GM18907 (cell line): ENCODE results near the gene CENPQ.
"Not testable (repeated sequence)": the region's sequence is repeated elsewhere in the genome, so short reads cannot be mapped to it uniquely, and the experiment has no call there.

Experiments used
- ATAC-seq: cut with Tn5 transposase; IDR thresholded peaks from one replicate; pipeline ENCODE4 v1.9.1; 2021; ENCODE audit warnings: mild to moderate bottlenecking, moderate library complexity; ENCODE audit not compliant: unreplicated experiment

Gene CENPQ, protein sequence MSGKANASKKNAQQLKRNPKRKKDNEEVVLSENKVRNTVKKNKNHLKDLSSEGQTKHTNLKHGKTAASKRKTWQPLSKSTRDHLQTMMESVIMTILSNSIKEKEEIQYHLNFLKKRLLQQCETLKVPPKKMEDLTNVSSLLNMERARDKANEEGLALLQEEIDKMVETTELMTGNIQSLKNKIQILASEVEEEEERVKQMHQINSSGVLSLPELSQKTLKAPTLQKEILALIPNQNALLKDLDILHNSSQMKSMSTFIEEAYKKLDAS

DNA sequence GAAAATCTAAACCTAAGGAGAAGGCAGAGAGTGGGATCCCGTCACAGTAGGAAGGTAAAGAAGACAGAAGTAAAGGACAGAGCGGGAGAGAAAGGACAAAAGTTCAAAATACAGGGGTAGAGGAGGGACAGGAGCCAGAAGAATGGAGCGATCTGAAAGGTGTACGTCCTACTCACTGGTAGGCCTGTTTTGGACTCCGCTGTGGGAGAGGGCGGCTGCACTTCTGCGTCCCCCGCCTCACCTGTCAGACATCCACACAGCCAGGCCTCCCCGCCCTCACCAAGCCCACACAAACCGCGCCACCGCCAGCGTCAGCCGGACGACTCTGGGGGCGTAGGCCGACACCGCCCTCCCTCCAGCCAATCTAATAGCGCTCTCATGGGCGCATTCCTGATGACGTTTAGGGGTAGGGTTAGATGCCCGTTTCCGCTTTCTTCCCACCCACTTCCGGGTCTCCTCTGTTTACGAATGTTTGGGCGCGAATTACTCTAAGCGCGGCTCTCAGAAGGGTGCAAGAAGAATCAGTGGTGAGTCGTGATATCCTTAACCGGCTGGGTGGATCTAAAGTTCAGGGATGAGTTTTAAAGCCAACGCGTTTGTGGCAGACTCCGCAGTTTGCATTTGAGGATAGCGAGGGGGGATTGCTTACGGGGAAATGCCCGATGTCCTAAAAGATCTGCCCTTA, at the start of gene CENPQ, which contains the start of gene MMUT:
Gene CENPQ (plus strand): TSS at position 444 of the 685 bp plus-strand sequence. CDS start 6,807 bp downstream, outside the sequence.
Gene MMUT (minus strand): TSS at position 327 of the 685 bp plus-strand sequence. CDS start 3,787 bp downstream, outside the sequence.
- peak; percentile 99 for ATAC-seq

DNA sequence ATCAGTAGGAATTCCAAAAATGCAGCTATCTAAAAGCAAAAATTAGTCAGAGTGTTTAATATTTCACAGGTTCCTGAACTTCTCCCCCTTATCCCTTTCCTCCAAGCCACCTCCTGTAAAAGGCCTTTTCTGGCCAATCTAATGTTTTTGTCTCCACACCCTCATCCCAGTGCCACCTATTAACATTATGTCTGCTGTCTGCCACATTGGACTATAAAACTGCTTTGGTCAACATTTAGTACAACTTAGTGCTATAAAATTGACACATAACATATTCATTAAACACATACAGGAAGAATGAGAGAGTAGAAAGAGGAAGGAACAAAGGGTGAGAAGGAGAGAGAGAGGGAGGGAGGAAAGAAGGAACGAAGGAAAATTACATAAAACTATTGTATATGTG, 47.8 kb upstream of the CENPQ start:
- ATAC-seq = no peak

DNA sequence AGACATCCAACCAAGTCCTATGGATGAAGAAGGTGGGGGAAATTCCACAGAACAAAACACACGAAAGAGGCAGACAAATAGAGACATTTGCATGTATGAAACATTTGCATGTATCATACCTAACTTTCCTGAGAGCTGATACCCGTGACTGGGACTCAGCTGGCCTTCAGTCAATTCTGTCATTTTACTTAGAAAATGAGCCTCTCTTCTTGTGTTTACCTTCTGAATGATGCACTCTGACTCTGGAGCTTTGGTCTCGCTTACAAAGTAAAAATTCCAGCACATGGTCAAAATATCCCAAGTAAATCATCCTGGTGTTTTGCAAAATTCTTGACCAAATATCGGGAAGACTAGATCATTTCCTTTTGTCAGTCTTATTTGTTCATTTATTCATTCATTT, 47.0 kb upstream of the CENPQ start:
- ATAC-seq = no peak

DNA sequence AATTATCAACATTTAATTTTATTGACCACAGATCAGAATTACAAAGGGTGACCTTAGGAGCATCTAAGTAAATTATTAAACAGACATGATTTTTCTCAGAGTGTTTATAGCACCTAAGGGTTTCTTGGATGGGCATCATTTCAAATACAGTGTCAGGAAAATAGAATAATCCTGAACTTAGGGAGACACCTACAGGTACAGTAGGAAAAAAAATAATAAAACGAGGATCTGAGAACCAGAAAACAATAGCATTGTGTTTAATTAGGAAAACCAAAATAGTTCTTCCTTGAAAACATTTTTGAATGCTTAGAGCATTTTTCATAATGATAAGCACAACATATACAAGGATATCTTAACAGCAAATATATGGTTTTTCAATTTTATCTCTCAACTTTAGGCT, 39.4 kb upstream of the CENPQ start:
- no peak for ATAC-seq

DNA sequence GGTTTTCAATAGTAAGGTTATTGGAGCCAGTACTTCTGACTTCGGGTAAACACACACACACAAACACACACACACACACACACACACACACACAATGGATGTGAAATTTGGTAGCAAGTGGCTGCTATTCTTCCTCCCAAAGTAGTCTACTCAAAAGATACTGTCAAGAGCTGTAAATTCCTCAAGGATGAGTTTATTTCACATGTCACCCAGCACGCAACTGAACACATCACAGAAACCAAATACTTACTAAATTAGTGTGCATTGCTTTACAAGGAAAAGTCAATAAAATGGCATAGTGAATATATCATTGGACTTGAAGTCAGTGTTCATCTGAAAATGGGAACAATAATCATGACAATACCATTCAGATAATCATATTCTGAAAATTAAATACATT, 33.0 kb upstream of the CENPQ start:
- ATAC-seq = no peak

DNA sequence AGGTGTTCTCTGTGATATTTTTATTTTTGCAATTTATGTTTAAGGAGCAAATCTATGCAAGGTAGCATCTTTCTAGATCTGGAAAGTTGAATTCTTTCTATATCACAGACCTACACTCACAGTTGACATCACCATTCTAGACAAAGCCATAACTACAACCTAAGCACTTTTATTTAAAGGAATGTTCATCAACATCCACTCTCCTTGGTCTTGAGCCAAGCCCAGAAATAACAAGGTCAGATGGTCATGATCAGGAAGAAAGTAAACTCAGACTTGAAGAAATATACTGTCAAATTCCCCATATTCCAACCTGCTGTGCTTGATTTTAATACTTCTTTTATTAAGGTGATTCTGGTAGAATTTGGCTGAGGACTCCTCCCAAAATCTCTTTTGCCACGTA, 32.3 kb upstream of the CENPQ start:
- ATAC-seq = no peak

DNA sequence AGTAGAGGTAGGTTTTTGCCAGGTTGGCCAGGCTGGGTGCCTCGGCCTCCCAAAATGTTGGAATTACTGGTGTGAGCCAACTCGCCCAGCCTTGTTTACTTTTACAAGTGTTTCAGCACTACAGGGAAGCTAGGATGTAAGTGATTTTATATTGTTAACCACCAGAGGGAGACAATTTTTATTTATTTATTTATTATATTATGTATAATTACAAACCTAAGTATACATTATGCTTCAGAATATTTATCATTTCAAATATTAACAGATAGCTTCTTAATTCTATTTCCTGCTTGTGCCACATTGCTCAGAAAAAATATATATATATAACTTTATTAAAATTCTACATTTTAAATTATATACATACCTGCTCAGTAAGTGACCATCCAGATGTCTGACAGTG, 9.9 kb upstream of the CENPQ start:
- ATAC-seq = no peak

DNA sequence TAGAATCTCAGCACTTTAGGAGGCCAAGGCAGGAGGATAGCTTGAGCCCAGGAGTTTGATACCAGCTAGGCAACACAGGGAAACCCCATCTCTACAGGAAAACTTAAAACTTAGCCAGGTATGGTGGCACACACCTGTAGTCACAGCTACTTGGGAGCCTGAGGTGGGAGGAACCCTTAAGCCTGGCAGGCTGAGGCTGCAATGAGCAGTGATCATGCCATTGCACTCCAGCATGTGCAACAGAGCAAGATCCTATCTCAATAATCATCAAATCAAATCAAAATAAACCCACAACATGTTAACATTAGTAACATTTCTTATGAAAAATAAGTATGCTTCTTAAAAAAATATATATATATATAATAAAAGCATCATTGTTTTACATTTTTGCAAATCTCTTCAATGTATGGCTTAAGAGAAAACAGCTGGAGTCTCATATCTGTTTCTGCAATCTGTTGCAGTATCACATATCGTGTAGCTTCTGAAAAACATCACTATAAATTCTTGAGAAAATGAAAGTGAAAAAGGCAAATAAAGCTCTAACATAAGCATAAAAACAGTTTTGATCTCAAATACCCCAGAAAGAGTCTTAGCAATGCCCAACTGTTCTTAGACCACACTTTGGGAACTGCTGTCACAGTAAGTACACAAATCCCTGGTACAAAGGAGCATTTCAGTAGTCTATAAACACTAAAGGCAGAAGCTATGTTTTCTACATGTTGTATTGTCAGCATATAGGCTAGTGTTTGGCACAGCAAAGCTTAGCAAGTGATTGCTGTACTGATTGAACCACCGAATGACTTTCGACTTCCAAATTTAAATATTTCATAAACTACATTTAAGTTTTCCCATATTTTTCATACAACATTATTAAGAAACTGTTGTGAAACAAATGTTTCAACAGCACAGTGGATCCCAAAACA, 8.1 kb upstream of the CENPQ start:
- peak; percentile 56 for ATAC-seq

DNA sequence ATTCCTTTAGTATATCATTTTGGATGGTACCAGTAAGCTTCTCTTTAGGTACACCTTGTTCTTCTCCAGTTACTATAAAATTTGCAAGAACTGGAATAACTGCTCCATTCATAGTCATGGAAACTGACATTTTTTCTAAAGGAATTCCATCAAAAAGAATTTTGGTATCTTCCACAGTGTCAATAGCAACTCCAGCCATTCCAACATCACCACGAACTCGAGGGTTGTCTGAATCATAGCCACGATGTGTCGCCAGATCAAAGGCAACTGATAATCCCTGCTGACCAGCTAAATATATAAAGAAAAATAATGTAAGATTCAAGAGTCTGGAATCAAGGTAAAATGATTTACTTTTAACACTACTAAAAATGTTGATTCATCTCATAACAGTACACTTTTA, 5.4 kb upstream of the CENPQ start:
- ATAC-seq = no peak

DNA sequence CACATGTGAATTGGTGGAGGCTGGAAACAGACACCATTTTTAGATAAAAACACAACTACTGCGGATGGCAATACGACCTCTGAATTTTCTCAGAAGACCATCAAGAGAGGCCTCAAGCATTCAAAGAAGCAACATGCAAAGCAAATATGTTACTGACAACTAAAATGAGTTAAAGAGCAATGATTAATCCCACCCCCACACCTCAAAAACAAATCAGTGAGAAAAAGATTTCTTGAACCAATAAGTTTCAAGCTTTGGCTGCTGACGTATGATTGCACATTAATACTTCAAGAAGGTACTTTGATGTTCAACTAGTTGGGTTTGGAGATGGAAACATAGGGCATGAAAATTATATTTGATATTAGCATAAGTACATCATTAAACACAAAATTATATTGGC, 1.1 kb upstream of the CENPQ start:
- ATAC-seq = no peak

DNA sequence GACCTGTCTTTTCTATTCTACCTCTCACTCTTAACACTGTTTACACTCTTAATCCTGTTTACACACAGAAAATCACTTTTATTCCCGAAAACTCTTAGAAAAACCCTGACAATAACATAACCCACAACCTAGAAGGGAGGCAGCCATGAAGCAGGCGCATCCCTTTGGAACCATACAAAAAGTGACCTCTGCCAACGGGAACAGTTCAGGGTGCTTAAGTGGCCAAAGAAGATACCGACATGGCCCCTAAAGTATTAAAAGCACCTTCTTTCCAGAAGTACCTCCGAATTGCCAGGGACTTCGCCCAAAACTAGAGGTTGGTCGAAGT, 607 bp upstream of the CENPQ start:
- peak; percentile 12 for ATAC-seq

DNA sequence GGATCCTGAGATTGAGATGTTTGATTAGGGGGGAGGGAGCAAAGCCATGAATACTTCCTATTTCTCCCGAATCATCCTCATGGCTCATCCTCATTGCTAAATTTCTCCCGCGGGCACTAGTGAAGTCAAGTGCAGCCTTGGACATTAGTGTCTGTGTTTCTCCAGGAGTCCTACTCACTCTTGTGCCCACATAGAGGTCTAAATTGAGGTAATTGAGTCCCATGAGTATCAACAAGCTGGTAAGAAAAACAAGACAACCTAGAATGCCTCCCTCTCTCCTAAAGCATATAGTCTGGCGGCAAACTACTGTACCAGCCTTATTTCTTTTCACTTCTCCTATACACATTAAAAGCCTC, 420 bp downstream of the CENPQ start:
- peak; percentile 6 for ATAC-seq

DNA sequence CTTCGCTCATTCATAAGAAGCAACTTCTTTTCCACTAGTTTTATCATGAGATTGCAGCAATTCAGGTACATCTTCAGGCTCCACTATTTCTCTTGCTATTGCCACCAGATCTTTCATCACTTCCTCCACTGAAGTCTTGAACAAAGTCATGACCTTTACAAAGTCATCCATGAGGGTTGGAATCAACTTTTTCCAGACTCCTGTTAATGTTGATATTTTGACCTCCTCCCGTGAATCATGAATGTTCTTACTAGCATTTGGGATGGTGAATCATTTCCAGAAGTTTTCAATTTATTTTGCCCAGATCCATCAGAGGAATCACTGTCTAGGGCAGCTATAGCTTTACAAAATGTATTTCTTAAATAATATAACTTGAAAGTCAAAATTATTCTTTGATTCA, 1.5 kb downstream of the CENPQ start:
- no peak for ATAC-seq

DNA sequence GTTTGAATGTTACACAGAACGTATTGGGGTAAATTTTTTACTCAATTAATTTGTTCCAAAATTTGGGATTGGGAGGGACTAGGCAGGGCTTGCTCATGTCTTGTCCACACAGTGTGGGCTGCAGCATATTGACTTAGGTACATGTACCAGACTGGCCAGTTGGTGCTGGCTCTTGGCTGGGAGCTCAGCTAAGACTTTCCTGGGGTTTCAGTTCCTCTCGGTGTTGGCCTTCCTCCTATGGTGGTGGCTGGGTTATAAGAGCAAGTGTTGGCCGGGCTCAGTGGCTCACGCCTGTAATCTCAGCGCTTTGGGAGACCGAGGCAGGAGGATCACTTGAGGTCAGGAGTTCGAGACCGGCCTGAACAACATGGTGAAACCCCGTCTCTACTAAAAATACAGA, 4.9 kb downstream of the CENPQ start:
- ATAC-seq = no peak

DNA sequence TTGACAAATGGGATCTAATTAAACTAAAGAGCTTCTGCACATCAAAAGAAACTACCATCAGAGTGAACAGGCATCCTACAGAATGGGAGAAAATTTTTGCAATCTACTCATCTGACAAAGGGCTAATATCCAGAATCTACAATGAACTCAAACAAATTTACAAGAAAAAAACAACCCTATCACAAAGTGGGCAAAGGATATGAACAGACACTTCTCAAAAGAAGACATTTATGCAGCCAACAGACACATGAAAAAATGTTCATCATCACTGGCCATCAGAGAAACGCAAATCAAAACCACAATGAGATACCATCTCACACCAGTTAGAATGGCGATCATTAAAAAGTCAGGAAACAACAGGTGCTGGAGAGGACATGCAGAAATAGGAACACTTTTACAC, 13.4 kb downstream of the CENPQ start:
- not testable (repeated sequence) for ATAC-seq

DNA sequence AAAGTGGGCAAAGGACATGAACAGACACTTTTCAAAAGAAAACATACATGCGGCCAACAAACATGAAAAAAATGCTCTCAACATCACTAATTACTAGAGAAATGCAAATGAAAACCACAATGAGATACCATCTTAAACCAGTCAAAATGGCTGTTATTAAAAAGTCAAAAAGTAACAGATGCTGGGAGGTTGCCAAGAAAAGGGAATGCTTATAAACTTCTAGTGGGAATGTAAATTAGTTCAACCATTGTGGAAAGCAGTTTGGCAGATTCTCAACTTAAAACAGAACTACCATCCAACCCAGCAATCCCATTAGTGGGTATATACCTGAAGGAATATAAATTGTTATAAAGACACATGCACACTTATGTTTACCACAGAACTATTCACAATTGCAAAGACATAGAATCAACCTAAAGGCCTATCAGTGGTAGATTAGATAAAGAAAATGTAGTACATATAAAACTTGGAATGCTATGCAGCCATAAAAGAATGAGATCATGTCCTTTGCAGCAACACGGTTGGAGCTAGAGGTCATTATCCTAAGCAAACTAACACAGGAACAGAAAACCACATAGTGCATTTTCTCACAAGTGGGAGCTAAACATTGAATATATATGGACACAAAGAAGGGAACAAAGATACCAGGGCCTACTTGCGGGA, 16.3 kb downstream of the CENPQ start:
- ATAC-seq = no peak

DNA sequence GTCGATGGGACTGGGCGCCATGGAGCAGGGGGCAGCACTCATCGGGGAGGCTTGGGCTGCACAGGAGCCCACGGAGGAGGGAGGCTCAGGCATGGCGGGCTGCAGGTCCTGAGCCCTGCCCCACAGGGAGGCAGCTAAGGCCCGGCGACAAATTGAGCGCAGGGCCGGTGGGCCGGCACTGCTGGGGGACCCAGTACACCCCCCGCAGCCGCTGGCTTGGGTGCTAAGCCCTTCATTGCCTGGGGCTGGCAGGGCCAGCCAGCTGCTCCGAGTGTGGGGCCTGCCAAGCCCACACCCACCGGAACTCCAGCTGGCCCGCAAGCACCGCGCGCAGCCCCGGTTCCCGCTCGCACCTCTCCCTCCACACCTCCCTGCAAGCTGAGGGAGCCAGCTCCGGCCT, 18.7 kb downstream of the CENPQ start:
- not testable (repeated sequence) for ATAC-seq

DNA sequence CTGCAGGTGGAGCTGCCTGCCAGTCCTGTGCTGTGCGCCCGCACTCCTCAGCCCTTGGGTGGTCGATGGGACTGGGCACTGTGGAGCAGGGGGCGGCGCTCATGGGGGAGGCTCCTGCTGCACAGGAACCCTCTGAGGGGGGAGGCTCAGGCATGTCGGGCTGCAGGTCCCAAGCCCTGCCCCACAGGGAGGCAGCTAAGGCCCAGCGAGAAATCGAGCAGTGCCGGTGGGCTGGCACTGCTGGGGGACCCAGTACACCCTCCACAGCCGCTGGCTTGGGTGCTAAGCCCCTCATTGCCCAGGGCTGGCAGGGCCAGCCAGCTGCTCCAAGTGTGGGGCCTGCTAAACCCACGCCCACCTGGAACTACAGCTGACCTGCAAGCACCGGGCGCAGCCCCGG, 20.2 kb downstream of the CENPQ start:
- ATAC-seq = not testable (repeated sequence)

DNA sequence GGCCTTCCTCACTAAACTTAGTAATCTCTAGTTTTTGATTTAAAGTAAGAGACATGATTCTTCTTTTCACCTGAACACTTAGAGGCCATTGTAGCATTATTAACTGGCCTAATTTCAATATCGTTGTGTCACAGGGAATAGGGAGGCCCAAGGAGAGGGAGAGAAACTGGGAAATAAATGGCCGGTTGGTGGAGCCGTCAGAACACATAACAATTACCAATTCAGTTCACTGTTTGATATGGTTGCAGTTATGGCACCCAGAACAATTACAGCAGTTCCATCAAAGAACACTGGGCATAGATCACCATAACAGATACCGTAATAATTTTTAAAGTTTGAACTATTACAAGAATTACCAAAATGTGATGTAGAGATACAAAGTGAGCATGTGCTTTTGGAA, 27.5 kb downstream of the CENPQ start:
- ATAC-seq = no peak

DNA sequence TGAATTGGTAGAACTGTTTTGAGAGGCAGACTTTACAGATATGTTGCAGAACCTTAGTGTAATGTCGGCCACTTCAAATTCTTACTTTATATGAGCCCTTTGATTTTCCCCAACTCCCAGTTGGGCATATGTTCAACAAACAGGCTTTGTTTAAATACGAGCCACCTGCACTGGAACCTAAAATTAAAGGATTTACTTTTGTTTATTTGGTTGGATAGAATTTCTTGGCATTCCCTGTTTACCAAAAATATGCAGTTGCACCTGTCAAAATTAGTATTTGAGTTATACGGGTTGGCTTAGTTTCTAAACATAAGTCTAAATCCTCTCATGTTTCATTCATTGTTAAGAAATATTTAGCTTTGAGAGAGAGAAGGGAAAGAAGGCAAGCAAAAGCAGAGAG, 34.1 kb downstream of the CENPQ start:
- ATAC-seq = no peak

DNA sequence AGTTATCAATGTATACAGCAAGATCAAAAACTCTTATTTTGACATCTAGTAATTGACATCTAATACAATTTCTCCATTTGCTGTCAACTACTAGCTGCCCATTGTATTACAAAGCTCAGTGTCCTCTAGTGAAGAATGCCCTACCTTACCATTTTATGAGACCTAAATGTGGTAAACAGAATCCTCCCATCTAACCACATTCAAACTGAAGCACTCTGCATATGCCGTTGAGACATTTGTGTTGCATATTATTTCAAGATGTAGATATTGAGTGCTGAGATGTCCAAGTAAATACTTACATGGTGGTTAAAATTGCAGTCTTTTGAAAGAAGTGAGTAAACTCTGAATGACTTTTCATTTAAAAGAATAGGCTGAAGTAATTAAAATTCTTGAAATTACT, 36.0 kb downstream of the CENPQ start:
- no peak for ATAC-seq
